MCF 10A (cell line): ENCODE measurements around the gene ZFAND3. TPM values are rescaled to one million over a fixed set of nuclear protein-coding genes. Genes with fewer than 3 reads are reported as not detected.

Source experiments
- BruUV-seq: library from RNA; stranded (reverse); fragments of 400-500 nt; replicated peaks from 2 replicates; lab custom pipeline; 2021; lab: Mats Ljungman, UMichigan
- CTCF ChIA-PET: fragments of 300-600 bp; sonication (Branson Sonifier 250); formaldehyde crosslinking; extraction: SDS; loops from one replicate; lab custom pipeline; 2021; ENCODE audit warnings: antibody characterized with exemption, inconsistent platforms; lab: Yijun Ruan, JAX
- POLR2A ChIA-PET: fragments of 300-600, 350-650 bp; sonication (Branson Sonifier 250); formaldehyde crosslinking; extraction: SDS; loops from one replicate; lab custom pipeline; 2020; ENCODE audit warnings: antibody characterized with exemption, inconsistent platforms; lab: Yijun Ruan, JAX
- DNase-seq: peaks from one replicate; pipeline ENCODE4 v3.0.0-alpha.2; 2018; ENCODE audit not compliant: unreplicated experiment
- H3K27ac Mint-ChIP-seq: one replicate; pipeline ENCODE4 v1.8.0; 2022; ENCODE audit warnings: mild to moderate bottlenecking, low read depth, mixed read lengths; ENCODE audit not compliant: unreplicated experiment
- H3K27me3 Mint-ChIP-seq: one replicate; pipeline ENCODE4 v1.8.0; 2022; ENCODE audit warnings: mixed read lengths; ENCODE audit not compliant: insufficient read depth, unreplicated experiment
- H3K36me3 Mint-ChIP-seq: one replicate; pipeline ENCODE4 v1.8.0; 2022; ENCODE audit warnings: mild to moderate bottlenecking, moderate library complexity, mixed read lengths; ENCODE audit not compliant: insufficient read depth, unreplicated experiment
- H3K4me1 Mint-ChIP-seq: one replicate; pipeline ENCODE4 v1.8.0; 2022; ENCODE audit warnings: mixed read lengths; ENCODE audit not compliant: insufficient read depth, unreplicated experiment
- H3K4me3 Mint-ChIP-seq: one replicate; pipeline ENCODE4 v1.8.0; 2022; ENCODE audit warnings: mild to moderate bottlenecking, moderate library complexity, mixed read lengths; ENCODE audit not compliant: unreplicated experiment
- H3K9me3 Mint-ChIP-seq: one replicate; pipeline ENCODE4 v1.8.0; 2022; ENCODE audit warnings: mixed read lengths; ENCODE audit not compliant: unreplicated experiment
- CTCF ChIP-seq: fragments of 200-600 bp; IDR thresholded peaks from one replicate; pipeline ENCODE4 v1.8.0; 2022; ENCODE audit warnings: antibody characterized with exemption, mild to moderate bottlenecking; ENCODE audit not compliant: unreplicated experiment
- intact Hi-C: fragments of 100-400 bp; cut with micrococcal nuclease; formaldehyde crosslinking; loops from 2 replicates; pipeline ENCODE4 v1.14.1; 2022
- total RNA-seq: library from RNA; stranded (reverse); gene quantifications from 2 replicates; pipeline ENCODE4 v1.2.3, GENCODE V29; 2022

Gene ZFAND3
- total RNA-seq, 1 experiment from 2014 or later = 100 TPM

- no peak overlapping the region for H3K27ac Mint-ChIP-seq
- ChIA-PET POLR2A (interaction anchor here (0.7 kb wide), 1 partner anchor 15 kb away, joined by 3 read pairs; no protein-coding TSS in a partner anchor), CTCF (interaction anchor here (1.0 kb wide), 1 partner anchor 72 kb away, joined by 3 read pairs; no protein-coding TSS in a partner anchor)
- H3K9me3 Mint-ChIP-seq = no peaks in the 10 kb centered on the region
- H3K27me3 Mint-ChIP-seq = no peaks in the 10 kb centered on the region
- TF ChIP-seq CTCF = no peak
- H3K4me1 Mint-ChIP-seq = peaks cover 6% of the 10 kb centered on the region
- DNase-seq = no peak
- H3K36me3 Mint-ChIP-seq = peaks cover 23% of the 10 kb centered on the region
- intact Hi-C loops = no loop called here
- no TSS peak for BruUV-seq
- no peak overlapping the region for H3K4me3 Mint-ChIP-seq
Observed at GRCh38 chr6:38062066-38062465, 242.5 kb downstream of the ZFAND3 start.

GRCh38 chr6:38063973-38064372 lies 244.4 kb downstream of the ZFAND3 start:
- POLR2A ChIA-PET = no interaction called here
- no TSS peak for BruUV-seq
- DNase-seq = no peak
- intact Hi-C loops = no loop called here
- no peaks in the 10 kb centered on the region for H3K9me3 Mint-ChIP-seq
- peaks cover 23% of the 10 kb centered on the region for H3K36me3 Mint-ChIP-seq
- H3K4me1 Mint-ChIP-seq = no peaks in the 10 kb centered on the region
- H3K27me3 Mint-ChIP-seq = no peaks in the 10 kb centered on the region
- TF ChIP-seq CTCF = no peak
- CTCF ChIA-PET = interaction anchor here (0.6 to 0.7 kb wide), 5 partner anchors 9 to 1406 kb away, joined by 3 to 4 read pairs (median 3); no protein-coding TSS in a partner anchor
- no peak overlapping the region for H3K27ac Mint-ChIP-seq
- H3K4me3 Mint-ChIP-seq = no peak overlapping the region

GRCh38 chr6:38064431-38064830 lies 244.9 kb downstream of the ZFAND3 start:
- no peaks in the 10 kb centered on the region for H3K9me3 Mint-ChIP-seq
- ChIA-PET CTCF (interaction anchor here (0.6 to 0.7 kb wide), 4 partner anchors 11 to 1405 kb away, joined by 3 to 4 read pairs (median 3); no protein-coding TSS in a partner anchor), POLR2A (no interaction called here)
- no peaks in the 10 kb centered on the region for H3K27me3 Mint-ChIP-seq
- intact Hi-C loops = no loop called here
- no TSS peak for BruUV-seq
- H3K36me3 Mint-ChIP-seq = peaks cover 23% of the 10 kb centered on the region
- H3K4me3 Mint-ChIP-seq = no peak overlapping the region
- H3K27ac Mint-ChIP-seq = no peak overlapping the region
- no peak for DNase-seq
- no peaks in the 10 kb centered on the region for H3K4me1 Mint-ChIP-seq
- no peak for TF ChIP-seq CTCF

GRCh38 chr6:38065734-38066305 lies 246.3 kb downstream of the ZFAND3 start:
- Mint-ChIP-seq H3K27me3 (no peaks in the 10 kb centered on the region), H3K4me3 (no peak overlapping the region), H3K27ac (no peak overlapping the region), H3K9me3 (no peaks in the 10 kb centered on the region), H3K4me1 (no peaks in the 10 kb centered on the region), H3K36me3 (peaks cover 23% of the 10 kb centered on the region)
- no peak for TF ChIP-seq CTCF
- intact Hi-C loops = no loop called here
- BruUV-seq = no TSS peak
- no peak for DNase-seq
- ChIA-PET POLR2A (interaction anchor here (0.8 to 1.3 kb wide), 2 partner anchors 12 to 247 kb away, joined by 3 read pairs; no protein-coding TSS in a partner anchor), CTCF (interaction anchor here (0.7 to 1.0 kb wide), 2 partner anchors 35 to 202 kb away, joined by 3 to 4 read pairs; no protein-coding TSS in a partner anchor)
